GM12873 (cell line): ENCODE measurements around the gene TSPAN15.
A peak's percentile ranks its signal among the peaks of the same experiment; 100 is the strongest.

Experiments used
- TF ChIP-seq, protein P1 (sequence below): IDR thresholded peaks from 2 replicates; pipeline ENCODE4 v1.5.1; 2012; ENCODE audit warnings: low read depth, mild to moderate bottlenecking, moderate library complexity, low read length, control low read depth; ENCODE audit not compliant: insufficient read depth; ENCODE audit errors: missing control alignments

Gene TSPAN15

DNA sequence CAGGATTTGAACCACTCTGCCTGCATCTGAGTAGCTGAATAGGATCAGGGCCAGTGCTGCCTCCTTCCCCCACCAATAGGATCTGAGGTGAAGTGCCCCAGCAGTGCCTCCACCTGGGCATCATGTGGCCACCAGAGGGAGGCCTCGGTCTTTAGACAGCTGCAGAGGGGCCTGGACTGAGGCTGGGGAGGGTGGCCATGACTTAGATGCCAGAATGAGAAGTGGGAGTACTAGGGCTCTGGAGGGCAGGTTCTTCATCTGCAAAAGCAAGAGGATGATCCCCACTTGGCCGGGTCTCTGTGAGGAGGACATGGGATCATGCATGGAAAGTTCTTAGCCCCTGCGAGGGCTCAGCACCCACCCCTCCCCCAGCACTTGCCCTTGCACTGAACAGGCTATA, 65.1 kb downstream of the TSPAN15 start:
- TF ChIP-seq, protein P1, sequence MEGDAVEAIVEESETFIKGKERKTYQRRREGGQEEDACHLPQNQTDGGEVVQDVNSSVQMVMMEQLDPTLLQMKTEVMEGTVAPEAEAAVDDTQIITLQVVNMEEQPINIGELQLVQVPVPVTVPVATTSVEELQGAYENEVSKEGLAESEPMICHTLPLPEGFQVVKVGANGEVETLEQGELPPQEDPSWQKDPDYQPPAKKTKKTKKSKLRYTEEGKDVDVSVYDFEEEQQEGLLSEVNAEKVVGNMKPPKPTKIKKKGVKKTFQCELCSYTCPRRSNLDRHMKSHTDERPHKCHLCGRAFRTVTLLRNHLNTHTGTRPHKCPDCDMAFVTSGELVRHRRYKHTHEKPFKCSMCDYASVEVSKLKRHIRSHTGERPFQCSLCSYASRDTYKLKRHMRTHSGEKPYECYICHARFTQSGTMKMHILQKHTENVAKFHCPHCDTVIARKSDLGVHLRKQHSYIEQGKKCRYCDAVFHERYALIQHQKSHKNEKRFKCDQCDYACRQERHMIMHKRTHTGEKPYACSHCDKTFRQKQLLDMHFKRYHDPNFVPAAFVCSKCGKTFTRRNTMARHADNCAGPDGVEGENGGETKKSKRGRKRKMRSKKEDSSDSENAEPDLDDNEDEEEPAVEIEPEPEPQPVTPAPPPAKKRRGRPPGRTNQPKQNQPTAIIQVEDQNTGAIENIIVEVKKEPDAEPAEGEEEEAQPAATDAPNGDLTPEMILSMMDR = peak; percentile 42

DNA sequence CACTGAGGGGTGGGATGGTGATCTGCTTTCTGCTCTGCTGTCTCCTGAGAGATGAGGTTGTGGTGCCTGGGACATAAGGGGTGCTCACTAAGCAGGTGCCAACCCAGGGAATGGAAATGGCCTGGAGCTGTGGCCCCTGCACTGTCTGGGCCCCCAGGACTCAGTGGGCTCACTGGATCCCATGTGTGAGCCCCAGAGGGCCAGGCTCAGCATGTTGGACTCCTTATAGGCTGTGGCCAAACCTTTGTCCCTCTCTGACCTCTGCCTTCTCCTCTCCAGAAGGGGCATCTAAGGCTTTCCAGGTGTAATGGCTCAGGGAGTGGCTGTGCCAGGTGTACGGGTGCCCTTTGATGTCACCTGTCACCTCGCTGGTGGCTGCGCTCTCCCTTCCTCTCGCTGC, 65.5 kb downstream of the TSPAN15 start:
- TF ChIP-seq, protein P1 = no peak

DNA sequence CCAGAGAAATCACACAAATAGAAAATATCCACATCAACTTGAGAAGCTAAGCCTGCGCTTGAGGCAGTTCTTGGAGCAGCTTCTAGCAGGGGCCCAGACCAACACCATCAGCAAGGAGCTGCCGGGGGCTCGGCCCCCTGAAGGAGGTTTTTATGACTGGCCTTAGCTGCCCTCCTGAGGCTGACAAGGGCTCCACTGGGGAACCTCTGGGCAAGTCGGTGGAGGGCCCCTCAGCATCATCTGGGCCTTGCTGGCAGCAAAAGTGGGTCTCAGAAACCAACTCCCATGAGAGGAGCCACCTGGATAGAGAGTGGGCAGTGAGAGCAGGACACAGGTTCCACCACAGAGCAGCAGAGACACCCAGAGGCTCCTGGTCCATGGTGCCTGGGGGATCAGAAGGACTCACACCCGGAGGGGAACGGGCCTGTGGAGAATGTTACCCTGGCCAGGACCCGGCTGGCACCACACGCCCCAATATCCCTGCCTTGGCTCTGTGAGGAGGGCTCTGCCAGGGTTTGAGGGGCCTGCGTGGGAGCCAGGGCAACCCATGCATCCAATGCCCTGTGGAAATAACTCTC, 66.1 kb downstream of the TSPAN15 start:
- TF ChIP-seq, protein P1 = no peak

DNA sequence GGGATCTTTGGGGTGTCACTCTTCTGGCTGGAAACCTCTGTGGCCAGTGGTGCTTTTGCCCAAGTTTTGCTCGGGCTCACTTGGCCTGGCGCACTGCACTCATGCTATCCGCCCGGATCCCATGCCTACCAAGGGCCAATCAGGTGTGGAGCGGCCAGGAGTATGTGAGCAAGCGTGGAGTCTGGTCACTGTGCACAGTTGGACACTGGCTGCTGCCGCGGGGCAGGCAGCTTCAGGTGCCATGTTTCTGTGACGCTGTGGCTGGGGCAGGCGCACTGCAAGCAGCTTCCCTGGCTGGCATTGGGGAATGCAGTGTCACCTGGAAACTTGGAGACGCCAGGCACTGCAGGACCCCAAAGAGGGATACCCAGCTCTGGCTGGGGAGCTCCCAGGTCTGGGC, 76.7 kb downstream of the TSPAN15 start:
- TF ChIP-seq, protein P1 = no peak

DNA sequence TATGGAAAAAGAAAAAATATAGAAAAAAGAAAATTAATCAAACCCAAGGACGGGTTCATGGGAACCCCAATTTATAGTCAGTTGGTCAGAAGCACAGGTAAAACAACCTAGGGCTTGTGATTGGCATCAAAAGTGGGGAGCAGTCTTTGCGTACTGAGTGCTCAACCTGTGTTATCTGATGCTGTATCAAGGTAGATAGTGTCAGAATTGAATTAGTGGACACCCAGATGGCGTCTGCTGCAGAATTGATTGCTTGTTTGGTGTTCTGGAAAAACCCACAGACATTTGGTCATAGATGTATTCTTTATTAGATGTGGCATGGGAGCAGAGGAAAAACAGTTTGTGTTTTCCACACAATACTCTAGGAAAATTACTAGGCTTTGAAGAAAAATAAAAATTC, 82.4 kb downstream of the TSPAN15 start:
- TF ChIP-seq, protein P1 = no peak

DNA sequence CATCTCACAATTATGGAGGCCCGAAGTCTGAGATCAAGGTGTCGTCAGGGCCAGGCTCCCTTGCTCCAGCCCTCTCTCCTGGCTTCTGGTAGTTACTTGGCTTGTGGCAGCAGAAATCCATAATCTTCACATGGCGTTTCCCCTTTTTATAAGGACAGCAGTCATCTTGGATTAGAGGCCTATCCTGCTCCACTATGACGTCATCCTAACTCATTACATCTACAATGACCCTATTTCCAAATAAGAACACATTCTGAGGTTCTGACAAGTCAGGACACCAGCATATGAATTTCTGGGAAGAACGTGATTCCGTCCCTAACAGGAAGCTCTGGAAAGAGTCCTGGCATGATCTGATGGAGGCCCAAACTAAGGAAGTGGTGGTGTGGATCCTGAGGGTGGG, 86.2 kb downstream of the TSPAN15 start:
- TF ChIP-seq, protein P1 = no peak

DNA sequence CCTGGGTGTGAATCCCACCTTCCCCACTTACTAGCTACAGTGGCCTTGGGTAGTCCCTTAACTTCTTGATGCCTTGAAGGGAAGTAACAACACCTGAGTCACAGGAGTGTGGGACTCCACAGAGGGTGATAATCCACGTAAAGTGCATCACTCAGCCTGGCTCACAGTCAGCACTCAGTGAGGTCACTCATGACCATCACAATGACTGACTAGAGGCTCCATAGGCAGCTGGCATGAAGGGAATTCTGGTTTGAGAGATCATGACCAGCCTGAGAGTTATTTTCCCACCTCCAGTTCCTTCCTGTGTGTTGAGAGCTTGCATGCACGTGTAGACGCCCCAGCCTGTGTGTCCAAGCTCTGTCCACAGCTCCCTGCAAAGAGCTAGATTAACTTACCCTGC, 87.2 kb downstream of the TSPAN15 start:
- TF ChIP-seq, protein P1 = no peak
